ENCODE data around the gene LPIN1.

The LPIN1 gene, protein sequence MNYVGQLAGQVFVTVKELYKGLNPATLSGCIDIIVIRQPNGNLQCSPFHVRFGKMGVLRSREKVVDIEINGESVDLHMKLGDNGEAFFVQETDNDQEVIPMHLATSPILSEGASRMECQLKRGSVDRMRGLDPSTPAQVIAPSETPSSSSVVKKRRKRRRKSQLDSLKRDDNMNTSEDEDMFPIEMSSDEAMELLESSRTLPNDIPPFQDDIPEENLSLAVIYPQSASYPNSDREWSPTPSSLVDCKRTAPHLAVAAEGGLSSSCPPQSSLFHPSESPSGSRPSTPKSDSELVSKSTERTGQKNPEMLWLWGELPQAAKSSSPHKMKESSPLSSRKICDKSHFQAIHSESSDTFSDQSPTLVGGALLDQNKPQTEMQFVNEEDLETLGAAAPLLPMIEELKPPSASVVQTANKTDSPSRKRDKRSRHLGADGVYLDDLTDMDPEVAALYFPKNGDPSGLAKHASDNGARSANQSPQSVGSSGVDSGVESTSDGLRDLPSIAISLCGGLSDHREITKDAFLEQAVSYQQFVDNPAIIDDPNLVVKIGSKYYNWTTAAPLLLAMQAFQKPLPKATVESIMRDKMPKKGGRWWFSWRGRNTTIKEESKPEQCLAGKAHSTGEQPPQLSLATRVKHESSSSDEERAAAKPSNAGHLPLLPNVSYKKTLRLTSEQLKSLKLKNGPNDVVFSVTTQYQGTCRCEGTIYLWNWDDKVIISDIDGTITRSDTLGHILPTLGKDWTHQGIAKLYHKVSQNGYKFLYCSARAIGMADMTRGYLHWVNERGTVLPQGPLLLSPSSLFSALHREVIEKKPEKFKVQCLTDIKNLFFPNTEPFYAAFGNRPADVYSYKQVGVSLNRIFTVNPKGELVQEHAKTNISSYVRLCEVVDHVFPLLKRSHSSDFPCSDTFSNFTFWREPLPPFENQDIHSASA

DNA sequence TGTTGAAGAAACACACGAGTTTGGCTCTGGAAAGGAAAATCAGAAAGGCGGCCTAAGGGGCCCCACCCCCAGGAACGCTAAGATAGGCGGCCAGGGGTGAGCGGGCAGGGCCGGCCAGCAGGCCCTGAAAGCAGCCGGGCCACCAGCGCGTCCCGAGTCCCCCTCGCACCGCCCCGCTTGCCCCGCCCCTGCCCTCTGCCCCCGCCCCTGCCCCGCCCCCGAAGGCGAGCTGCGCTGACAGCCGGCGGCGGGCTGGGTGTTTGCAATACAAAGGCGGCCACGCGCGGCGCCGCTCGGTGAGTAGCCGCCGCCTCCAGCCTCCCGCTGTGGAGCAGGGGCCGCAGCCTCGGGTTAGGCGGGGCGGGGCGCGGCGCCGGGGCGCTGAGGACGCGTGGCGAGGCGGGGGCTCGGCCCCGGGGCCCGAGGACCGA is at the start of gene LPIN1:
TSS of gene LPIN1 (plus strand) at position 257 of the 431 bp plus-strand sequence. CDS start 18,910 bp downstream, outside the sequence.
- peak; percentile 87 to 92 for DNase-seq

DNA sequence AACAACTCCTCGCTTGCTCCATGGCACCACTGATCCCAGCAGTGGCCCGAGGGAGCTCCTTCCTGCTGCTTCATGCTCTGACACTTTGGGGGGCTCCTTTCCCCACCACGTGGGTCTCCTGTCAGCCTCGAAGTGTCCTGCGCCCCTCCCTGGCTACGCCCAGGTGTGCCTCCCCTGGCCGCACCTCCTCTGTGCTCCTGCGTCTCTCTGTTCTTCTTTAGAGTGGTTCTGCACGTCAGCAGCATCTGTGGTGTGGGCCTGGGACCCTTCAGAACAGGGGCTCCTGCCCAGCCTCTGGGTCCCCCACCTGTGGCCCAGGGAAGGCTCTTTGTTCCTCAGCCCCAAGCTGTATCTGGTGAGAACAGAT is 49.7 kb upstream of the LPIN1 start:
- DNase-seq: no peak

DNA sequence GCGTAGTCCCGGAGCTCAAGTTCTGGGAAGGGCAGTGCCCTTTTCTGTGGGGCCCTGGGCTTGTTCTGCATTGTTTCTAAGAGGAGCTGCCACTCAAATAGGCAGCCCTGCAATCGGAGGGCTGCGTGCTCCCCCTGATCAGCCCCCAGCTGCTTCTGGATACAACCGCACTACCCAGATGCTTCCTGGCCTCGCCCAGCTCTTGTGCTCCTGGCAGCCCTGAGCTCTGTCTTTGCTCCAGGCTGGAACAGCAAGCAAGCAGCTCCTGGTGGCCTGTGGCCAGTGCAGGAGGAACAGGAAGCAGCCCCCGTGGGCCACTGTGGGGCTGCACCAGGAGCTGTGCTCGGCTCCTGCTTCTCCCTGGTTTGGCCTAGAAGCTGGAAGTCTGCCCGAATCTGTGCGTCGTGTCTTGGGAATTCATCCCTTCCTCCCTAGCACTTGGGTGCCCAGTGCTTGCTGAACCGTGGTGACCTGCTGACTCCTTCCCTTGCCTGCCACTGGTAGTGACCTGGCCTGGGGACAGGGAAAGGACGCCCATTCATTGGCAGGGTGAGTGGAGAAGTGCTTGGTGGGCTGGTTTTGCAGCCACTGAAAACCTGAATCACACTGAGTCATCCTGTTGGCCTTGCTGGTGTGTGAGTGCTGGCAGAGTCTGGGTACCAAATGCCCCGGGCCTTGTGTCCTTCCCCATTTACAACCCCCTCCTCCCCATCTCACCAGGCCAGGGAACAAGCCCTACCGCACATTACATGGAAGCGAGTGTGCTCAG is 49.1 kb upstream of the LPIN1 start:
- no peak for DNase-seq

GRCh38 chr2:11698009-11698922 is 48.2 kb upstream of the LPIN1 start:
- no peak for DNase-seq

GRCh38 chr2:11699686-11700670 is 46.5 kb upstream of the LPIN1 start:
- DNase-seq: no peak

DNA sequence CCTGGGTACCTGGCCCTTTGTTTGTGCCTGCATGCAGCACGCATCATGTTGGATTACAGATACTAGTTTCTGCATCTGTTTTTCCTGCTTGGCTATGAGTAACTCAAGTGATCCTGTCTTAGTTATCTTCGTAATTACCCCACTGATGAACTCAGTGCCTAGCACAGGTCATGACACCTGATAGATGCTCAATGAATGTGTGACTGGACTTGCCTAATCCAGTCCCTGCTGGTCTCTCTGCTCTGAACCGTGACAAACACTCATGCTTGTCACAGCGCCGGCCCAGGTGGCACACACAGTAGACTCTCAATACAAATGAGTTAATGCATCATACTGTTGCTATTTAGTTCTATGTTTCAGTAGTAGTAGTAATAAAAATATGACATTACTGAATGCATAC is 45.2 kb upstream of the LPIN1 start:
- DNase-seq: no peak

DNA sequence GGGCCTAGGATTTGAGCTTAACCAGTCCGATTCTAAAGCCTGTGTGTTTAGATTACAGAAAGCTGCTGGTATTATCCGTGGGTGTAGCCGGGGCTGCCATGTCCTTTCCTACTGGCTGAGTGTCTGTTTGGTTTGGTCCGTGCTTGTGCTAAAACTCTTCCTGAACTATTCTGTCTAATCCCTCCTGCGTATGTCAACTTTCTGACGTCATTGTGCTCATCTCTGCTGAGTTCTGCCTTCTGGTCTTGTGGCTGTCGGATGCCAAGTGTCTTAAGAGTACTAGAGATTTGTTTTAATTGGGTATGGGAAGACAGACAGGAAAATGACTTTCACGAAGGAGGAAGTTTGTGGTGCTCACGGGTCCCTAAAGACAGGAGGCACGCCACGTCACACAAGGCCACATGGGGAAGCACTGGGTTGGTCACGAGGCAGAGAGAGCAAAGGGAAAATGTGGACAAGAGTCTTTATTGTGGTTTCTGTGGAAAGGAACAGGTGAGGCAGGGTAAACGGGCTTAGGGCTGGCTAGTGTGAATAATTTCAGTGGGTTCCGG is 44.6 kb upstream of the LPIN1 start:
- peak; percentile 26 to 72 for DNase-seq

- DNase-seq: no peak
These were observed 43.5 kb upstream of the LPIN1 start for GRCh38 chr2:11702946-11703345.

GRCh38 chr2:11703700-11704099 is 42.7 kb upstream of the LPIN1 start:
- DNase-seq: no peak

- no peak for DNase-seq
These were observed 41.4 kb upstream of the LPIN1 start for GRCh38 chr2:11705063-11705462.

GRCh38 chr2:11705711-11706110 is 40.7 kb upstream of the LPIN1 start:
- DNase-seq: no peak

DNA sequence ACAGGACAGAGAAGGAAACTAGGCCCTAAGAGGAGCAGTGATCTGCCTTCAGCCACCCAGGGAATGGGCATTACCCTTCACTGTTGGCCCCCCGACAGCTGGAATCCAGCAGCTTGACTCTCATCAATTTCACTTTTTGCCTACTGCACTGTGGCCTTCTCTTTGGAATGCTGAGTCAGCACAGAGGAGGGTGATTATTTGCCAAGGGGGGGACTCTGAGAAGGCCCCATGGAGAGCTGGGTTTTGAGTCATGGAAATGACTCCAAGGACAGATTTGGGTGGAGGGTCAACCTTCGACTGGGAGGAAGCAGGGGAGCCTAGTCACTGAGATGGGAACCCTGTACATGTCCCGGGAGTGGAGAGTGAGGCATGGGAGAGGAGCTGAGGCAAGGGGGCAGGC is 38.3 kb upstream of the LPIN1 start:
- DNase-seq: no peak

DNA sequence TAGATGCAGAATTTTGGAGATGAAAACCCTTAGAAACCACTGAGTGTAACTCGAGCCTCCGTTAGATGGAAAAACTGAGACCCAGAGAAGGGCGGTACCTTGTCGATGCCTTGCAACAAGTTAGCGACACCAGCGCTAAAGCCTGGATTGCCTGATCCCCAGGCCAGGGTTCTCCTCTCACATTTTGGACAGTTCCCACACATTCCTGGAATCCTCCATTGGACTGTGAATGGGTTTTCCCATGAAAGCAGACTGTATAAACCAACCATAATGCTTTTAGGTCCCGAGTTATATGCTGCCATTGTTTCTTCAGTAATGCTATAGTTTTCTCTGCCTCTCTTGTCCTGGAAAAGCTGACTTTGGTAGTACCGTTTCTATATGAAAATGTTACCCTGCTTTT is 37.1 kb upstream of the LPIN1 start:
- DNase-seq: no peak

DNA sequence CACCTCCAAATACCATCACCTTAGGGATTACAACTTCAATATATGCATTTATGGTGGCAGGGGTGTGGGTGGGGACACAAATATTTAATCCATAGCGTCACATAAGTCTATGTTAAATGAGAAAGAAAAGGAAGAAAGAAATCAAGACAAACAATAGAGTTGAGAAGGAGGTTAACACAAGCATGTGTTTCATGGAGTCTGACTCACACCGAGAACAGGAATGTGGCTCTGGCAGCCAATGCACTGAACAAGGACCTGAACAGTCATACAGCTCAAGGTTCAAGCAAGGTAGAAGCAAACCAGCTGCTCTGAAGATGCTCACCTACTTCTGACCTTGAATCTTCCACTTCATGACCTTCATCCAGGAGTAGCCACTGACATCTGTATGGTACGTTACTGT is 36.2 kb upstream of the LPIN1 start:
- DNase-seq: no peak

GRCh38 chr2:11710632-11711353 is 35.6 kb upstream of the LPIN1 start:
- DNase-seq: no peak

GRCh38 chr2:11711354-11711716 is 35.1 kb upstream of the LPIN1 start:
- no peak for DNase-seq

DNA sequence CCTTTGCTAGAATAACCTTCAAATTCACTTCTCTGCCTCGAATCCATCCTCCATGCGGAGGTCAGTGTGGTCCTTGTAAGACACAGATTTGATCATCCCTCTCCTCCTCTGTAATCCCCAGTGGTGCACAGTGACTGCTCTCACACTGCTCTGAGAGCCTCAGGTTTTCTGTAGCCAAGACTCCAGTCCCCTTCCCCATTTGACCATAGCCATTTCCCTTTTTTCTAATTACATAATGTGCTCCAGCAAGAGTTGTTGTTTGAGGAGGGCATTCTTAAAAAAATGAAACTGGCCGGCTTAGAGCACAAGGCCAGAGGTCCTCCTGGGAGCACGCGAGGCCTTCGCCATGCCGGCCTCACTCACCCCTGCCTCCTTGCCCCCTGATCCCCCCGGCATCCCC is 34.7 kb upstream of the LPIN1 start:
- no peak for DNase-seq

GRCh38 chr2:11712866-11713265 is 33.6 kb upstream of the LPIN1 start:
- DNase-seq: no peak

DNA sequence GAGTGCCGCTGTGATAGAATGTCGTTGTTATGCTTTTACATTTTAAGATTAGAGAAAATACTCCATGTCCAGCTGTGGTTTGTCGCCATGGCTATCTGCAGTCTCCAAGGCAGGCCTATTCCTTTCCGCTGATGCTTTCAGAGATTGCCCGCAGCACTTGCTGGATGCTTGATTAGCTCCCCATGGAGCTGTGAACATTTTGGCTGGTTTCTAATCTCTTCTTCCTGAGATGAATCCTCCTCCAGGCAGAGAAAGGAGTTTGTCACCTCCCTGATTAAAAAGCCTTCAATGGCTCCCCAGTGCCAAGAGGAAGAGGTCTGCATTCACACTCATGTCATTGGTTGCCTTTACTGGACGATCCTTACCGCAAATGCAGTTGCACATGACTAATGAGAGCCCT is 32.6 kb upstream of the LPIN1 start:
- DNase-seq: no peak

Data from CD4-positive, alpha-beta T cell treated with Interferon alpha-2 for 1 hour (primary cell).